GM04504 (cell line): ENCODE data around the gene FBXO48.

Experiments
- DNase-seq: peaks from one replicate; pipeline ENCODE4 v3.0.0-alpha.2; 2012; ENCODE audit warnings: low read depth

The FBXO48 gene

DNA sequence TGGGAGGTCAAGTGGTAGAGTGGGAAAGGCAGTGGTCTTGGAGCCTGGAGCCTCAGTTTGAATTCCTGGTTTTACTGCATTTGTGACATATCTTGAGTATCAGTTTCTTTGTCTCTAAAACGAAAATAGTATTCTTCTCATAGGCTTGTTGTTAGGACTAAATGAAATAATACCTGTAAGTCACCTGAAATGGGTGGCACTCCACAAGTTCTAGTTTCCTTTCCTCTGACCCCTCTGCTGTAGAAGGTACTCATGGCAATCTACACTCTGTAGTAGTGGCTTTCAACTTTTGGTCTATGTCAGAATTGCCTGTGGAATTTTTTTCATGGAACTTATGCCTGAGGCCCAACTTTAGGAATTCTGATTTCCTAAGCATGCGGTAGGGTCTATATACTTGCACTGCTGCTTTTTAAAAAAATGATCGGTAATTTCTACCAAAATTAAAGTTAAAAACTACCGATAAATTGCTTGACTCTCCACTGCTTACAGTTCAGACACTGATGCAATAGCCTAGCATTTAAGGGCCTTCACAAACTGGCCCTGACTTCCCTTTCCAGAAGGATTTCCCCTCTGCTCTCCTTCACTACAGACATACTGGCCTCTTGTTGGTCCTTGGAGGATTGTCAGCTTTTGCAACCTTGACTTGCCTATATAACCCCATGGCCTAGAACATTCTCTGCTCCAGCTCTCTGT, 54.8 kb downstream of the FBXO48 start:
- no peak for DNase-seq

DNA sequence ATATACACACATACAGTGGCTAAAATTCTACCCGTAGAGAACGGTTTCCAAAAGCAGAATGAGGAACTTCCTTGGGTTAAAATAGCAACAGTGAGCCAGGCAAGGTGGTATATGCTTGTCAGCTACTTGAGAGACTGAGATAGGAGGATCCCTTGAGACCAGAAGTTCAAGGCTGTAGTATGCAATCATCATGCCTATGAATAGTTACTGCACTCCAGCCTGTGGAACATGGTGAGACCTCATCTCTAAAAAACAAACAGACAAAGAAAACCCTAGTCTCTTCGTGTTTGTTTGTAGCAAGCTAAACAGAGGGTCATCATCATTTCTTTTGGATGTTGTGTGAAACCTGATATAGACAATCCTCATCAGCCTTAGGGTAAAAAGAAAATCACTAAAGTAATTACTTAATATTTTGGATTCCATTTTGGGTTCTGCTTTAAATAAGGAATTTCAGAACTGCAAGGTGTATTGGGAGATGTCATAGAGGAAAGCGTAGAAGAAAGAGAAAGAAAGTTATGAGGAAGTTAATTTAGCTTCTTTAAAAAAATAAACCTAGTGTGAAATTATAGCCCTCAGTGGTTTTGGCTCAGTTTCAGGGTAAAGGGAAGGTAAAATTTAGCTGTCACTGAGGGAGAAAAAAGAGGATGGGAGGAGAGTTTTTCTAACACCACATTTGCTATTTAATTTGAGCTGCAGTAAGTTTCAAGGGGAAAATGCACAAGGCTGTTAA, 55.5 kb downstream of the FBXO48 start:
- no peak for DNase-seq
